ENCODE measurements around the gene CD74.

CD74 gene

GRCh38 chr5:150396267-150396666 is 16.4 kb downstream of the CD74 start:
- no peak for DNase-seq

- no peak for DNase-seq
Measured at GRCh38 chr5:150395688-150395975, 17.1 kb downstream of the CD74 start.

- DNase-seq = no peak
Measured at GRCh38 chr5:150394912-150395687, 17.6 kb downstream of the CD74 start.

GRCh38 chr5:150394131-150394530 is 18.6 kb downstream of the CD74 start:
- no peak for DNase-seq

- no peak for DNase-seq
Measured at GRCh38 chr5:150393096-150393645, 19.5 kb downstream of the CD74 start.

- DNase-seq = no peak
Measured at GRCh38 chr5:150392680-150393079, 20.0 kb downstream of the CD74 start.

GRCh38 chr5:150391986-150392385 is 20.7 kb downstream of the CD74 start:
- DNase-seq = no peak

GRCh38 chr5:150391064-150391834 is 21.5 kb downstream of the CD74 start:
- no peak for DNase-seq

- no peak for DNase-seq
Measured at GRCh38 chr5:150389531-150390266, 23.0 kb downstream of the CD74 start.

- DNase-seq = no peak
Measured at GRCh38 chr5:150386024-150386855, 26.5 kb downstream of the CD74 start.

GRCh38 chr5:150384701-150385100 is 28.0 kb downstream of the CD74 start:
- DNase-seq = no peak

GRCh38 chr5:150377964-150378694 is 34.6 kb downstream of the CD74 start:
- DNase-seq = no peak

GRCh38 chr5:150376799-150377771 is 35.6 kb downstream of the CD74 start:
- no peak for DNase-seq

GRCh38 chr5:150374651-150375050 is 38.1 kb downstream of the CD74 start:
- no peak for DNase-seq

- DNase-seq = no peak
Measured at GRCh38 chr5:150372639-150373038, 40.1 kb downstream of the CD74 start.

GRCh38 chr5:150368526-150368925 is 44.2 kb downstream of the CD74 start:
- DNase-seq = no peak

GRCh38 chr5:150364004-150364403 is 48.7 kb downstream of the CD74 start:
- no peak for DNase-seq

GRCh38 chr5:150363185-150363584 is 49.5 kb downstream of the CD74 start:
- no peak for DNase-seq

GRCh38 chr5:150361301-150361700 is 51.4 kb downstream of the CD74 start:
- no peak for DNase-seq

GRCh38 chr5:150358261-150359095 is 54.2 kb downstream of the CD74 start:
- DNase-seq = no peak
